ENCODE data around the gene SFI1. TPM values are rescaled to one million over a fixed set of nuclear protein-coding genes. Genes with fewer than 3 reads are reported as not detected.

The SFI1 gene
- total and polyA plus RNA-seq, 2 of the 4 experiments (the other 2 are of a cell fraction), result 9.9 to 12.0 TPM

GRCh38 chr22:31661851-31662667 is 165.7 kb downstream of the SFI1 start, which contains the start of gene PISD:
PISD (minus strand) TSS chr22:31662215; CDS start chr22:31662208, 7 bp downstream.
- Histone ChIP-seq H3K9me3 (ENCODE audit: control insufficient read depth, insufficient read depth, low read length) (no peaks in the 10 kb centered on the region), H3K4me3 (ENCODE audit: insufficient read depth, low read depth, low read length) (peak within 1 kb of the TSS; percentile 83), H3K27ac (ENCODE audit: insufficient read depth, low read length) (peak within 1 kb of the TSS; percentile 48), H2BK120ac (ENCODE audit: low read depth, low read length) (peak within 1 kb of the TSS; percentile 65), H2AFZ (replicated peaks; ENCODE audit: low read length, poor library complexity) (peak within 1 kb of the TSS; percentile 99), H3K4me1 (ENCODE audit: control insufficient read depth, insufficient read depth, low read length) (peaks cover 3% of the 10 kb centered on the region), H3K79me1 (ENCODE audit: low read depth in 1 of 2, low read length in 2 of 2) (peaks cover 20 to 35% of the 10 kb centered on the region in 2 experiments), H2BK15ac (ENCODE audit: low read depth, low read length) (peak within 1 kb of the TSS; percentile 69; the same call in 2 of the 3 replicates), H3K14ac (replicated peaks; ENCODE audit: low read depth, low read length) (peak within 1 kb of the TSS; percentile 83), H3K36me3 (ENCODE audit: control insufficient read depth, insufficient read depth, low read length) (no peaks in the 10 kb centered on the region), H4K20me1 (ENCODE audit: insufficient read depth, low read length) (no peaks in the 10 kb centered on the region), H3K4me2 (ENCODE audit: low read depth, low read length) (peak within 1 kb of the TSS; percentile 81), H2BK20ac (ENCODE audit: low read depth, low read length) (peak within 1 kb of the TSS; percentile 58), H3K56ac (ENCODE audit: extremely low read depth, insufficient read depth, low read length) (peak within 1 kb of the TSS; percentile 87), H3K27me3 (ENCODE audit: control insufficient read depth, insufficient read depth, low read length) (no peaks in the 10 kb centered on the region), H3K18ac (ENCODE audit: low read depth, low read length) (peak within 1 kb of the TSS; percentile 34; the same call in 1 of the 2 replicates), H4K8ac (ENCODE audit: low read depth in 2 of 2, low read length in 2 of 2) (peak within 1 kb of the TSS; percentile 89 to 95), H3K9me1 (ENCODE audit: insufficient read depth, low read length) (no peaks in the 10 kb centered on the region; the same call in 1 of the 2 replicates), H3K9ac (ENCODE audit: low read depth, low read length) (peak within 1 kb of the TSS; percentile 66), H2BK5ac (ENCODE audit: low read depth, low read length, poor library complexity, severe bottlenecking) (peak within 1 kb of the TSS; percentile 87), H2AK9ac (replicated peaks; ENCODE audit: low read depth, low read length, poor library complexity) (peak within 1 kb of the TSS; percentile 98), H4K5ac (ENCODE audit: low read depth, low read length) (peak within 1 kb of the TSS; percentile 69), H4K91ac (ENCODE audit: insufficient read depth, low read depth, low read length) (peak within 1 kb of the TSS; percentile 85), H2AK5ac (ENCODE audit: low read depth, low read length) (peak within 1 kb of the TSS; percentile 69), H3K23ac (ENCODE audit: low read depth, low read length) (peak within 1 kb of the TSS; percentile 81), H3K4ac (ENCODE audit: low read depth, low read length) (peak within 1 kb of the TSS; percentile 83)
- 11% methylated on average over 26 of the region's 52 CpGs; no CpG with 5 or more reads in 1 of the 2 experiments for WGBS, 2 experiments (ENCODE audit: extremely low coverage in 2 of 2, insufficient read length in 1 of 2)
- TF ChIP-seq, protein P1, sequence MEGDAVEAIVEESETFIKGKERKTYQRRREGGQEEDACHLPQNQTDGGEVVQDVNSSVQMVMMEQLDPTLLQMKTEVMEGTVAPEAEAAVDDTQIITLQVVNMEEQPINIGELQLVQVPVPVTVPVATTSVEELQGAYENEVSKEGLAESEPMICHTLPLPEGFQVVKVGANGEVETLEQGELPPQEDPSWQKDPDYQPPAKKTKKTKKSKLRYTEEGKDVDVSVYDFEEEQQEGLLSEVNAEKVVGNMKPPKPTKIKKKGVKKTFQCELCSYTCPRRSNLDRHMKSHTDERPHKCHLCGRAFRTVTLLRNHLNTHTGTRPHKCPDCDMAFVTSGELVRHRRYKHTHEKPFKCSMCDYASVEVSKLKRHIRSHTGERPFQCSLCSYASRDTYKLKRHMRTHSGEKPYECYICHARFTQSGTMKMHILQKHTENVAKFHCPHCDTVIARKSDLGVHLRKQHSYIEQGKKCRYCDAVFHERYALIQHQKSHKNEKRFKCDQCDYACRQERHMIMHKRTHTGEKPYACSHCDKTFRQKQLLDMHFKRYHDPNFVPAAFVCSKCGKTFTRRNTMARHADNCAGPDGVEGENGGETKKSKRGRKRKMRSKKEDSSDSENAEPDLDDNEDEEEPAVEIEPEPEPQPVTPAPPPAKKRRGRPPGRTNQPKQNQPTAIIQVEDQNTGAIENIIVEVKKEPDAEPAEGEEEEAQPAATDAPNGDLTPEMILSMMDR (conservative IDR thresholded peaks at IDR 0.05; ENCODE audit: low read depth, low read length), result no peak
- peak; percentile 10; the same call in 1 of the 2 replicates for TF ChIP-seq FOS (IDR thresholded peaks at IDR 0.05; ENCODE audit: low read depth, low read length)
- peak; percentile 62; the same call in 1 of the 2 replicates for TF ChIP-seq USF2 (IDR thresholded peaks at IDR 0.05; ENCODE audit: low read depth, low read length)
- no peak for TF ChIP-seq RFX5 (IDR thresholded peaks at IDR 0.05; ENCODE audit: low read depth, low read length)
- peak; percentile 97; the same call in 1 of the 2 replicates for TF ChIP-seq MXI1 (IDR thresholded peaks at IDR 0.05; ENCODE audit: borderline replicate concordance, low read depth, low read length)
- TF ChIP-seq POLR2A (IDR thresholded peaks at IDR 0.05; ENCODE audit: low read depth, low read length), result peak; percentile 70; the same call in 1 of the 2 replicates
- TF ChIP-seq CHD1 (IDR thresholded peaks at IDR 0.05; ENCODE audit: low read depth, low read length), result no peak
- TF ChIP-seq MAFK (IDR thresholded peaks at IDR 0.05; ENCODE audit: low read depth, low read length), result no peak
- TF ChIP-seq NFE2L2 (IDR thresholded peaks at IDR 0.05; ENCODE audit: low read depth, low read length), result no peak
- TF ChIP-seq MAZ (IDR thresholded peaks at IDR 0.05; ENCODE audit: borderline replicate concordance, low read depth, low read length), result peak; percentile 58; the same call in 1 of the 2 replicates
- intact Hi-C loops (cut with micrococcal nuclease), result loop anchor here (5.0 to 10.0 kb wide), 3 partner anchors 90 to 813 kb away; partner anchors contain the start of genes DEPDC5, FBXO7 and PRR14L
- ChIA-PET POLR2A (ENCODE audit: unreplicated experiment) (no interaction called here), CTCF (interaction anchor here (1.6 kb wide), 1 partner anchor 308 kb away, joined by 5 read pairs; no protein-coding TSS in a partner anchor)
- in situ Hi-C loops (cut with MboI; ENCODE audit: low sequenced_read_pairs), result no loop called here
- DNase-seq (peak; percentile 91), ATAC-seq (ENCODE audit: low read depth) (peak; percentile 96)
- BruUV-seq (replicated peaks), result no TSS peak
- dilution Hi-C loops (cut with HindIII; ENCODE audit: low sequenced_read_pairs, unreplicated experiment), result no loop called here

Data from IMR-90 (cell line).